Natural killer cell (primary cell): ENCODE measurements around the gene TSR2. TPM values are rescaled to one million over a fixed set of nuclear protein-coding genes. Genes with fewer than 3 reads are reported as not detected.
A peak's percentile ranks its signal among the peaks of the same experiment; 100 is the strongest.

Experiments used
- ATAC-seq, 3 donors: fragments of 150-1000 bp in 2 of 3; fragments of 200-7000 bp in 1 of 3; cut with Tn5 transposase; 1 replicate in 1 of 3; 2 replicates in 2 of 3; pipeline ENCODE4 v1.10.0; 2021; ENCODE audit warnings: mild to moderate bottlenecking in 2 of 3, moderate library complexity in 2 of 3
- DNase-seq, 2 donors: peaks; one replicate each; pipeline versions ENCODE4 v3.0.0 to v3.0.0-alpha.2; 2013 to 2021; ENCODE audit warnings: mixed read lengths in 1 of 2
- H3K27ac ChIP-seq: one replicate; pipeline ENCODE4 v1.5.1; 2013; ENCODE audit warnings: mild to moderate bottlenecking, low read length
- H3K27me3 ChIP-seq: one replicate; pipeline ENCODE4 v1.6.1; 2013; ENCODE audit warnings: low read length; ENCODE audit not compliant: control insufficient read depth, insufficient read depth
- H3K36me3 ChIP-seq: one replicate; pipeline ENCODE4 v1.6.1; 2013; ENCODE audit warnings: low read length; ENCODE audit not compliant: control insufficient read depth, insufficient read depth
- H3K4me1 ChIP-seq: one replicate; pipeline ENCODE4 v1.6.1; 2013; ENCODE audit warnings: low read length; ENCODE audit not compliant: control insufficient read depth, insufficient read depth
- H3K4me3 ChIP-seq: one replicate; pipeline ENCODE4 v1.5.1; 2013; ENCODE audit warnings: low read length
- H3K9me3 ChIP-seq: one replicate; pipeline ENCODE4 v1.6.1; 2013; ENCODE audit warnings: low read length; ENCODE audit not compliant: control insufficient read depth, insufficient read depth
- H3K27ac Mint-ChIP-seq, 2 donors: one replicate each; pipeline ENCODE4 v1.8.0; 2022; ENCODE audit warnings: mild to moderate bottlenecking in 2 of 2, mixed read lengths in 2 of 2, moderate library complexity in 1 of 2
- H3K27me3 Mint-ChIP-seq, 2 donors: one replicate each; pipeline ENCODE4 v1.8.0; 2022; ENCODE audit warnings: low read depth in 2 of 2, mixed read lengths in 2 of 2
- H3K36me3 Mint-ChIP-seq: one replicate; pipeline ENCODE4 v1.8.0; 2022; ENCODE audit warnings: mixed read lengths
- H3K4me1 Mint-ChIP-seq, 2 donors: one replicate each; pipeline ENCODE4 v1.8.0; 2022; ENCODE audit warnings: mixed read lengths in 2 of 2
- H3K4me3 Mint-ChIP-seq: one replicate; pipeline ENCODE4 v1.8.0; 2022; ENCODE audit warnings: mild to moderate bottlenecking, moderate library complexity, mixed read lengths
- H3K9me3 Mint-ChIP-seq, 2 donors: one replicate each; pipeline ENCODE4 v1.8.0; 2022; ENCODE audit warnings: mixed read lengths in 2 of 2
- CTCF ChIP-seq: fragments of 200-600 bp; IDR thresholded peaks from one replicate; pipeline ENCODE4 v1.8.0; 2022; ENCODE audit warnings: antibody characterized with exemption
- WGBS: methylation state at CpG from one replicate; pipeline ENCODE4 v1.1.7; 2013; ENCODE audit warnings: missing lambda C conversion rate; ENCODE audit not compliant: insufficient coverage; 5-methylcytosine and 5-hydroxymethylcytosine counted together
- intact Hi-C: fragments of 100-400 bp; cut with micrococcal nuclease; formaldehyde crosslinking; loops from one replicate; pipeline ENCODE4 v1.14.2; 2022
- total RNA-seq, 4 donors: library from RNA; stranded (reverse); fragments of 120-200 nt in 1 of 4; gene quantifications; one replicate each; pipeline versions ENCODE4 v1.2.3 to v1.2.4, GENCODE V29; 2013 to 2022

The TSR2 gene
- total RNA-seq, 3 donors from 2014 or later (not counting 1 experiment from before 2014, with no cell fraction given): 39.0 to 40.4 (median 40.0) TPM

- Histone ChIP-seq H3K27me3 (no peaks in the 10 kb centered on the region), H3K27ac (no peak overlapping the region), H3K36me3 (no peaks in the 10 kb centered on the region), H3K4me3 (no peak overlapping the region), H3K4me1 (peaks cover 7% of the 10 kb centered on the region), H3K9me3 (no peaks in the 10 kb centered on the region)
- intact Hi-C loops: no loop called here
- Mint-ChIP-seq H3K4me3 (no peak overlapping the region), H3K36me3 (no peaks in the 10 kb centered on the region), H3K4me1 (peaks cover 4 to 6% of the 10 kb centered on the region in 2 donors), H3K27ac (no peak overlapping the region), H3K27me3 (peaks cover 4 to 17% of the 10 kb centered on the region in 2 donors), H3K9me3 (no peaks in the 10 kb centered on the region)
- ATAC-seq (no peak), DNase-seq (no peak)
- no peak for TF ChIP-seq CTCF
- 70% methylated on average over 2 of the region's 2 CpGs for WGBS
These were observed 5.1 kb upstream of the TSR2 start for GRCh38 chrX:54435121-54435520.

GRCh38 chrX:54442790-54443189 is 2.6 kb downstream of the TSR2 start:
- Histone ChIP-seq H3K36me3 (peaks cover 5% of the 10 kb centered on the region), H3K27me3 (no peaks in the 10 kb centered on the region), H3K4me3 (no peak overlapping the region), H3K9me3 (no peaks in the 10 kb centered on the region), H3K27ac (no peak overlapping the region), H3K4me1 (peaks cover 20% of the 10 kb centered on the region)
- Mint-ChIP-seq H3K36me3 (no peaks in the 10 kb centered on the region), H3K27ac (no peak overlapping the region), H3K27me3 (no peaks in the 10 kb centered on the region), H3K9me3 (no peaks in the 10 kb centered on the region), H3K4me1 (peaks cover 14 to 37% of the 10 kb centered on the region in 2 donors), H3K4me3 (no peak overlapping the region)
- intact Hi-C loops: loop anchor here (10.0 kb wide), 2 partner anchors 82 to 398 kb away; partner anchors contain the start of gene PHF8
- no peak for TF ChIP-seq CTCF
- ATAC-seq (no peak), DNase-seq (no peak)

GRCh38 chrX:54444752-54445151 is 4.5 kb downstream of the TSR2 start:
- no peak overlapping the region for H3K4me3 Mint-ChIP-seq
- peaks cover 13 to 35% of the 10 kb centered on the region in 2 donors for H3K4me1 Mint-ChIP-seq
- peak overlapping the region in 1 of 2 donors; percentile 79 for H3K27ac Mint-ChIP-seq
- Histone ChIP-seq H3K36me3 (peaks cover 5% of the 10 kb centered on the region), H3K4me3 (no peak overlapping the region), H3K27me3 (no peaks in the 10 kb centered on the region), H3K9me3 (no peaks in the 10 kb centered on the region), H3K4me1 (peaks cover 16% of the 10 kb centered on the region), H3K27ac (no peak overlapping the region)
- intact Hi-C loops: loop anchor here (10.0 kb wide), 2 partner anchors 80 to 400 kb away; partner anchors contain the start of gene PHF8
- no peaks in the 10 kb centered on the region for H3K27me3 Mint-ChIP-seq
- WGBS: 98% methylated on average over 5 of the region's 6 CpGs
- no peaks in the 10 kb centered on the region for H3K9me3 Mint-ChIP-seq
- TF ChIP-seq CTCF: no peak
- ATAC-seq: no peak
- DNase-seq: no peak
- H3K36me3 Mint-ChIP-seq: no peaks in the 10 kb centered on the region

- ATAC-seq (no peak), DNase-seq (no peak)
- Histone ChIP-seq H3K4me3 (no peak overlapping the region), H3K4me1 (peaks cover 13% of the 10 kb centered on the region), H3K36me3 (peaks cover 5% of the 10 kb centered on the region), H3K9me3 (no peaks in the 10 kb centered on the region), H3K27ac (no peak overlapping the region), H3K27me3 (no peaks in the 10 kb centered on the region)
- Mint-ChIP-seq H3K9me3 (no peaks in the 10 kb centered on the region), H3K27me3 (no peaks in the 10 kb centered on the region), H3K4me3 (no peak overlapping the region), H3K27ac (no peak overlapping the region), H3K36me3 (no peaks in the 10 kb centered on the region), H3K4me1 (peaks cover 5 to 26% of the 10 kb centered on the region in 2 donors)
- no peak for TF ChIP-seq CTCF
- 96% methylated on average over 15 of the region's 17 CpGs for WGBS
- intact Hi-C loops: loop anchor here (10.0 kb wide), 2 partner anchors 79 to 401 kb away; partner anchors contain the start of gene PHF8
These were observed 5.9 kb downstream of the TSR2 start for GRCh38 chrX:54446084-54446483.
